PC-9 (cell line): Measurements from ENCODE around the gene TRIM66.

Experiments
- EZH2 ChIP-seq: fragments of 200-600 bp; sonication (generic); IDR thresholded peaks from 2 replicates; pipeline ENCODE4 v1.8.0; 2017; ENCODE audit warnings: antibody characterized with exemption, low read depth
- TF ChIP-seq, protein P1 (sequence below): fragments of 200-600 bp; sonication (generic); conservative IDR thresholded peaks from 2 replicates; pipeline ENCODE4 v1.6.1; 2017; ENCODE audit warnings: mixed run types, antibody characterized with exemption, mild to moderate bottlenecking, moderate library complexity

DNA sequence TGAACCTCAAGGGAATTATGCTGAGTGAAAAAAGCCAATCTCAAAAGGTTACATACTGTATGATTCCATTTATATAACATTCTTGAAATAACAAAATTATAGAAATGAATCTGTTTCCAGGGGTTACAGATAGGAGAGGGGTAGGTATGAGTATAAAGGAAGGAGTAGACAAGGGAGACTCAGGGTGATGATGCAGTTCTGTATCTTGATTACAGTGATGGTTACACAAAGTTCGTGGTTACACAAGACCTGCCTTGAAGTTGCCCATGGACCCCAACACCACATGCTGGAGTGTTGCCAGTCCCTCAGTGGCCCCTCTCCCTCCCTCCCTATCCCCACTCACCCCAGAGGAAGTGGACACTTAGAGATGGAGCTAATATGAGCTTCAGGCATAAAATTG lies 108.7 kb downstream of the TRIM66 start:
- TF ChIP-seq, protein P1, sequence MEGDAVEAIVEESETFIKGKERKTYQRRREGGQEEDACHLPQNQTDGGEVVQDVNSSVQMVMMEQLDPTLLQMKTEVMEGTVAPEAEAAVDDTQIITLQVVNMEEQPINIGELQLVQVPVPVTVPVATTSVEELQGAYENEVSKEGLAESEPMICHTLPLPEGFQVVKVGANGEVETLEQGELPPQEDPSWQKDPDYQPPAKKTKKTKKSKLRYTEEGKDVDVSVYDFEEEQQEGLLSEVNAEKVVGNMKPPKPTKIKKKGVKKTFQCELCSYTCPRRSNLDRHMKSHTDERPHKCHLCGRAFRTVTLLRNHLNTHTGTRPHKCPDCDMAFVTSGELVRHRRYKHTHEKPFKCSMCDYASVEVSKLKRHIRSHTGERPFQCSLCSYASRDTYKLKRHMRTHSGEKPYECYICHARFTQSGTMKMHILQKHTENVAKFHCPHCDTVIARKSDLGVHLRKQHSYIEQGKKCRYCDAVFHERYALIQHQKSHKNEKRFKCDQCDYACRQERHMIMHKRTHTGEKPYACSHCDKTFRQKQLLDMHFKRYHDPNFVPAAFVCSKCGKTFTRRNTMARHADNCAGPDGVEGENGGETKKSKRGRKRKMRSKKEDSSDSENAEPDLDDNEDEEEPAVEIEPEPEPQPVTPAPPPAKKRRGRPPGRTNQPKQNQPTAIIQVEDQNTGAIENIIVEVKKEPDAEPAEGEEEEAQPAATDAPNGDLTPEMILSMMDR, result no peak
- no peak for TF ChIP-seq EZH2
